HG03469 (cell line): Measurements from ENCODE around the gene EFCAB12.
"Not testable (repeated sequence)": the region's sequence is repeated elsewhere in the genome, so short reads cannot be mapped to it uniquely, and the experiment has no call there.

Source experiments
- ATAC-seq: cut with Tn5 transposase; IDR thresholded peaks from one replicate; pipeline ENCODE4 v1.9.1; 2021; ENCODE audit warnings: mild to moderate bottlenecking, moderate library complexity, moderate number of reproducible peaks; ENCODE audit not compliant: unreplicated experiment

EFCAB12 gene

DNA sequence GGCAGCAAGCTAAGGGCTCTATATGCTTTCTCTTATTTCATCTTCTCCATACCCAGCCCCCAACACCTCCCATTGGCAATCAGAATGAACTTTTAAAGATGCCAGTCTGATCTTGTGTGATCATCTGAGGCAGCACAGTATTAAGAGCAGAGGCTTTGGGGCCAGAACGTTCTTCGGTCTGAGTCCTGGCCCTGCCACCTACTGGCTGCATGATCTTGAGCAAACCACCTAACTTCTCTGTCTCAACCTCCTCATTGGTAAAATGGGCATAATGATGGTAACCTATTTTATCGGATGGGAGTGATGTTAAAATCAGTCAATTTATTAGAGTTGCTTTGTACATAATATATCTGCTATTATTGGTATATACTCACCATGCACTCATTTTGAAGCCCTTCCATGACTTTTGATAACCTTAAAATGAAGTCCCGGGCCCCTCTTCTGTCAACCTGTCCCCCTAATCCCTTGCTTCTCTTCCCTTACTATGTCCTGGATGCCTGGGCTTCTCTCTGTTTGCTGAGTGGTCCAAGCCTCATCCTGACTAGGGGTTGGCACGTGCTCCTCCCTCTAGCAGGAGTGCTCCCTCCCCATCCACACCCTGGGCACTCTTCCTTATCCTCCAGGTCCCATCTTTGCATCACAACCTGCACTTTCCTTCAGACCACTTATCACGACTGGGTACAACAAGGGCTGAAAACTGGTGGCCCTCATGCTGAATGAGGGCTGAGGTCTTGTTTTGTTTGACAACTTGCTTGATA, 6.3 kb downstream of the EFCAB12 start:
- ATAC-seq, result no peak

DNA sequence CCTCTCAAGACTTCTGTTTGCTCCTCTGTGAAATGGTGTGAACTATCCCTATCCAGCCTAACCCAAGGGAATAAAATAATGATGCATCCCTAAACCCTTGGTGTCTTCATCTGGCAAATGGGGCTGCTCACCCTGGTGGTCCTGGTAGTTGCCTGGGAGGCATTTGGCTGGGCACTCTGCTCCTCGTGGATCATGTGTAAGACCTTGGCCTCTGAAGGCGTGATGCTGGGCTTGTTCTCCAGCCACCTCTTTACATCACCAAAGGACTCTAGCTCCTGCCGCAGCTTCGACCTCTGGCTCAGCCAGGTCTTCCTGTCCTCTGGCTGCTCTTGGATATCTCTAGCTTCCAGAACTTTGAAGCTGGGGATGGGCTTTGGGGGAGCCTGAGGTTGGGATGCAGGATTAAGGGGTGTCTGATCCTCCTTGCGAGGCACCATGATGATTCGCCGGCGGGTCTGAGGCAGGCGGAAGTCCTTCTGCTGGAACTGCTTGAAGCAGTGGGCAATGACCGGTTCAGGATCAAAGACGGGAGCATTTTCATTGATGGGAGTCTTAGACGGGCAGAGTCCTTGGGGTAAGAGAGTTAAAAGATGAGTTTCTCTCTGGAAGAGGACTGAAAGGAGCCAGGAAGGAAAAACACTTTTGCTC, 7.1 kb downstream of the EFCAB12 start:
- ATAC-seq, result no peak

DNA sequence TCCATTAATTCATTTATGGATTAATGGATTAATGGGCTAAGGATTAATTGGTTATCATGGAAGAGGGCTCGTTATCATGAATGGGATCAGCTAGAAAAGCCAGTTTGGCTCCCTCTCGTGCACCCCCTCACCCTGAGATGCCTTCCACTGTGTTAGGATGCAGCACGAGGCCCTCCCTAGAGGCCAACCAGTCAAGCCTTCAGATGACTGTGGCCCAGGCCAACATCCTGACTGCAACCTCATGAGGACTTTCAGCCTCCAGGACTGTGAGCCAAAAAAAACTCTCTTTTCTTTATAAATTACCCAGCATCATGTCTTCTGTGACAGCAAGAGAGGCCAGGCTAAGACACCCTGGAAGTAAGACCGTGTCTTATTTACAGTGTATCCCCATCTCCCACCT, 9.0 kb downstream of the EFCAB12 start:
- no peak for ATAC-seq

DNA sequence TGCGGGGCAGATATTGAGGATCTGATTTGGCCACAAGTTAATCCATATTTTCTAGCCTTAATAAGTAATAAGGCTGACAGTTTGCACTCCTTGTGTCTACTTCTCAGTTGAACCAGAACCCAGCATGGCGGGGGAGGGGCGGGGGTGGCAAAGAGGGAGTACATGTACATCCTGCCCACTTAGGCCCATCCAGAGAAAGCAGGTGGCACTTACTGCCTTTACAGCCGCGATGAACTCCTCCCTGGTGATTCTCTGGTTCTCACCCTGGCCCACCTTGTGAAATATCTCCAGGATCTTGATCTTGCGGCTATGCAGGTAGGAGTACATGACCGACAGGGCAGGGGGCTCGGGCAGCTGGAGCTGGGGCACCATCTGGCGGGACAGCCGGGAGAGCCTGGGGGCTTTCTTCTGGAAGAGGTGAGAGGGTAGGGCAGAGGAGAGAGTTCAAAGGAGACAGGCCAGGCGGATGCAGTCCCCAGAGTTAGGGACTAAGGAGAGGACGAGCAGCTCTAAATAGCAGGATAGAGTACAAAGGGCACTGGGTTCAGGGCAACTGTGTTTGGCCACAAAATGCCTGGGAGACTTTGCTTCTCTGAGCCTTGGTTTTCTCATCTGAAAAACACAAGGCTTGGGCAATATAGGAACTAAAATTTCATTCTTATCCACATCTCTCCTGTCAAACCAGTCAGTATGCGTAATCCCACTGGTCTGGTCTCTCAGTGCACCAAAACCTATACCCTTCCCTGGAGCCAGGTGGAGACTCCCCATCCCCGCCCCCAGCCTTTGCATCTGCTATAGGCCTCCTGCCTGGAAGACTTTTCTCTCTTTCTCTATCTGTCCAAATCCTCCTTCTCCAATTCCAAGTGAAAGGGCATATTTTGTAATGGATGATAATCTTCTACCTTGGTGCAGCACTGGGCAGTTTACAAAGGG, 10.1 kb downstream of the EFCAB12 start:
- ATAC-seq, result no peak

DNA sequence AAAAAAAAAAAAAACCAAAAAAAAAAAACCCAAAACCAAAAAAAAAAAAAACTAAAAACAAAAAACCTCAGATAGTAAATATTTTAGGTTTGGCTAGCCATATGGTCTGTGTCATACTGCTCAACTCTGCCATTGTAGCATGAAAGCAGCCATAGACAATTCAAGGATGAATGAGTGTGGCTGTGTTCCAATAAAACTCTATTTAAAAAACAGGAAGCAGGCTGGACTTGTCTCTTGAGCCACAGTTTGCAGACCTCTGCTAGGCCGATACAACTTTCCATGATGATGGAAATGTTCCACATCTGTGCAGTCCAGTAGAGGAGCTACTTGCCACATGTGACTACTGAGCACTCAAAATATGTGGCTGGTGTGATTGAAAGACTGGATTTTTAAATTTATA, 11.1 kb downstream of the EFCAB12 start:
- ATAC-seq, result no peak

DNA sequence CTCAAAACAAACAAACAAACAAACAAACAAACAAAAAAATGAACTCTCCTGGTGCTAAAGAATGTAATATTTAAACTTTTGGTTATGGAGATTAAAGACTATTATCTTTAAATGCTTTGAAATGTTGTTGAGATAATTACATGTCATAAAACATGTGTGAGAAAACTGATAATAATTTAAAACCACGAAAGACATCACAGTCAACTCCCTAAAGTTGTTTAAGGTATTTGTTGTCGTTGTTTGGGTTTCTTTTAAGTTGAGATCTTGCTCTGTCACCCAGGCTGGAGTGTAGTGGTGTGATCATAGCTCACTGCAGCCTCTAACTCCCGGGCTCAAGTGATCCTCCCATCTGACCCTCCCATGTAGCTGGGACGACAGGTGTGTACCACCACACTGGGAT, 12.0 kb downstream of the EFCAB12 start:
- ATAC-seq, result no peak

DNA sequence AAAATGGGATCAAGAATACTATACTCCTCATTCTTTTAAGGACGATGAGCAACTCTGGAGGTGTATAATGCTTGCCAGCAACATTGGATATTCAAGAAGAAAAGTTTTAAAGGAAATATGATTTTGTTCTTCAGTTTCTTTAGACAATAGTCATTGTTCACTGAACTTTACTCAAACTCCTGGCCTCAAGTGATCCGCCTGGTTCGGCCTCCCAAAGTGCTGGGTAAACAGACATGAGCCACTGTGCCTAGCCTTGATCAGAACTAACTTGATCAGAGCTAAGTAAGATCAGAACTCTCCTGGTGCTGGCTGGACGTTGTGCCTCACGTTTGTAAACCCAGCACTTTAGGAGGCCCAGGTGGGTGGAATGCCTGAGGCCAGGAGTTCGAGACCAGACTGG, 12.6 kb downstream of the EFCAB12 start:
- no peak for ATAC-seq

DNA sequence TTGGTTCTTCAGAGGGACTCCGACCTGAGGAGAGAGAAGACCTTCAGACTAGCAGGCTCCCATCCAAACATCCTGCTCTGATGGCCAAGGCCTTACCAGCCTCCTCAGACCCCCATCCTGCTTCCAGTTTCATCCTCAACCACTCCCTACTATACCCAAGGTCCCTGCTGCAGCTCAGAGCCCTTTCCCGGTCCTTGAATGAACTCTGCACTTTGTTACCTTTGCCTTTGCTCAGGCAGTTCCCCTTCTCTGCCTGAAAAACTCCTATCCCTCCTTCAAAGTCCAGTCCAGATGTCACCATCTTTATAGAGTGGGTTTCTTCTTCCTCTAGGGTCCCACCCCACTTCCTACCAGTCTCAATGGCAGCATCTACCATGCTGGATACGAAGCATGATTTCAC, 13.1 kb downstream of the EFCAB12 start:
- no peak for ATAC-seq

DNA sequence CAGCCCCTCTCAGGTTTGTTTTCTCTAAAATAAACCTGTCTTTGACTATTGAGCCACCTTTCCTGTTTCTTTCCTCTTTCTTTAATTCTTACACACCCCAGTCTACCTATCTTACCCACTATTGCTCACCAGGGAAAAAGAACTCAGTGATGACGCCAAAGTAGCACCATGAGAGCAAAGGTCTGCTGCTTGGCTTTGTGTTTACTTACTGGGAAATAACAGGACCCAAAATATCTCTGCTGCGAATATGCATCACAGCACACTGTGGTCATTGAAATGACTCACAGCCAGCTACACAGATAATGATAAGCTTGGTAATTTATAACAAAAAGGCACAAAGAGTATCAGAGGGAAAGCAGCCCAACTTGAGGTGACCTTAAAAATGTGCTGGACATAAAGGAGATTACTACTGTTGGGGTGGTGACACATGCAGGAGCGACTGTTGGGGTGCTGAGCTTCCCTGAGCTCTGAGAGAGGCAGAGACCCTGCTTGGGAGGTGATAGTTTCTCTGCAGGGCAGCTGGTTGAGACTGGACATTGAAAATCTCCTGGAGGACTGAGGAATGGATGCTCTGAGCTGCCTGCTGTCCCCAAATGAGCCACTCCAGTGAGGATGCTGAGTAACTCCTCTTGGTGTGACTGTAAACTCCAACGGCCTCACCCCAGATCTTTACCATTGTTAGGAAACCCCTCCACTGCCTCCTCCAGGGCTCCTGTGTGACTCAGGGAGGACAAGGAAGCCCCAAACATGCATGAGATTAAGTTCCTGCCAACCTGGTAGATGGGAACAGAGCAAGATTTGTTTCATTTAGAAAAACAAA, 14.5 kb downstream of the EFCAB12 start:
- ATAC-seq, result peak; percentile 84

DNA sequence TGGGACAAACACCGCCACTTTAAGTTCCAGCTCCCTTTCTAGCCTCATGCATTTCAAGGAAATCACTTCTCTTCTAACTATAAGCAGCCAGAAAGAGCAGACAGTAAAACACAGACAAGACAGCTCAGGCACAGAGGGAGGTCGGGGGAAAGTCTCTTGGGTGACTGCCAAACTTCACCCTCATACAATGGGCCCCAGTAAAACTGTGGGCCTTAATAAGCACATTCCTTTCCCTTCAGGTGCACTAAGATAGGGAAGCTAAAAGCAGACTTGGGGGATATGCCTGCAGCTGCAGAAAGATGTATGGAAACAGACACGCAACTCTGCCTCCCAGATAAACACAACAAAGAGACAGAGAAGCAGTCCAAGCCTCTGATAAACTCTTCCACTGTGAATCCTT, 15.2 kb downstream of the EFCAB12 start:
- not testable (repeated sequence) for ATAC-seq

DNA sequence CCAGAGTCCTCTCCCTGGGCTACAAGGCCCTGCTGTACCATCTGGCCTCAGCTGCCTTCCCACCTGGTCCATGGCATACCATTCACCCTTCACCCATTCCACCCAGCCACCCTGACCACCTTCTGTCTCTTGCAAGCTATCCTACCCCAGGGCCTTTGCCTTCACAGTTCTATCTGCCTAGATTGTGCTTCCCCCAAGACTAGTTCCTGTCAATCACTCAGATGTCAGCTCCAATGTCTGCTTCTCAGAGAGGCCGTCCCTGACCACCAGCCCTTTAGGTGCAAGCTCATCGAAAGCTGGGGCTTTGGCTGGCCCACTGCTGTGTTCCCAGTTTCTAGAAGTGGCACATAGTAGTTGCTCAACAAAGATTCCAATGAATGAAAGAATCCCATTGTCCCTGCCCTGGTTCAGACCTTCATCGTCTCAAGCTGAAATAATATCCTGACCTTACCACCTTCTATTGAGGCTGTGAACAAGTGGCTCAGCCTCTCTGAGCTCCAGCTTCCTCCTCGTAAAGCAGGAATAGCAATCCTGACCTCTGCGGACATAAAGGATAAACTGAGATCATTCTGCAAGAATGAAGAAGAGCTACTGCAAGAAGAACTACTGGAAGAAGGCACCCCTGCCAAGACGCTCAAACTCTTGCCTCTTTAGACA, 15.8 kb downstream of the EFCAB12 start:
- ATAC-seq, result no peak

DNA sequence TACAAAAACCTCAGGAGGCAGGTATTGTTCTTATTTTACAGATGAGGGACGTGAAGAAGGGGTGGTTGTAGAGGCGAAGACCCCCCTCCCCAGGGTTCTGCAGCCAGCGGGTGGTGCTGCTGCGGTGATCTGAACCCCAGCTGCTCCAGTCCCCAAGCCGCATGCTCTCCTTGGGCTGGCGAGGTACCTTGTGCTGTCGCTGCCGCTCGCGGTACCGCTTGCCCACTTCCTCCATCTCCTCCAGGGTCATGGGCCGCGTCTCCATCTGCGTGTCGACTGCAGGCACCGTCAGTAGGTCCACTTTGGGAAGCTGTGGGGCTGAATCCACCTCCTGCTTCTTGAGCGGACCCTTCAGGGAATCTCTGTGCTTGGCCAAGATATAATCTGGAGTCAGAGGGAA, 17.5 kb downstream of the EFCAB12 start:
- ATAC-seq, result no peak

DNA sequence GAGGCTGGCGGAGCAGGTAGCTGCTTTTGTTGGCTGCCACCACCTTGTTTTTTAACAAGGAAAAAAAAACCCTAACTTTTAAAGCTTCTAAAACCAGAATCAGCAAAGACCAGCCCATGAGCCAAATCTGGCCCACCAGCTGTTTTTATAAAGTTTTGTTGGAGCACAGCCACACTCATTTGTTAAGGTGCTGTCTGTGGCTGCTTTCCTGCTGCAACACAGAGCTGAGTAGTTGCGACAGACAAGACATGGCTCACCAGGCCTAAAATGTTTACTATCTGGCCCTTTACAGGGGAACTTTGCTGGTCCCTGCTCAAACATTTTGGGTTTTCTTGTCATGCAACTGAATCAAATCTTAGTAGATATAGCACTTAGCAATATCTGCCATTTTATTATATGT, 18.9 kb downstream of the EFCAB12 start:
- ATAC-seq, result no peak

DNA sequence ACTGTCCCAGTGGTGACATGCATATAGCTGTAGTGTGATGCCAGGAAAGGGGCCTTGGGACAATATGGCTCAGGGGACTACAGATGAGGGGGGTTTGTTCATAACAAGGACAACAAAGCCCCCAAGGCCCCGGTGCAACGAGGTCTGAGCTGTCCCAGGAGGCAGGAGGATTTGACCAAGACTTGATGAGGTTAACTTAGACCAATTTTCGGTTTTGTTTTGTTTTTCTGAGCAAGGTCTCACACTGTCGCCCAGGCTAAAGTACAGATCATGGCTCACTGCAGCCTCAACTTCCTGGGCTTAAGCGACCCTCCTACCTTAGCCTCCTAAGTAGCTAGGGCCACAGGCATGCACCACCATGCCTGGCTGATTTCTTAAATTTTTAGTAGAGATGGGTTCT, 23.8 kb downstream of the EFCAB12 start:
- no peak for ATAC-seq

DNA sequence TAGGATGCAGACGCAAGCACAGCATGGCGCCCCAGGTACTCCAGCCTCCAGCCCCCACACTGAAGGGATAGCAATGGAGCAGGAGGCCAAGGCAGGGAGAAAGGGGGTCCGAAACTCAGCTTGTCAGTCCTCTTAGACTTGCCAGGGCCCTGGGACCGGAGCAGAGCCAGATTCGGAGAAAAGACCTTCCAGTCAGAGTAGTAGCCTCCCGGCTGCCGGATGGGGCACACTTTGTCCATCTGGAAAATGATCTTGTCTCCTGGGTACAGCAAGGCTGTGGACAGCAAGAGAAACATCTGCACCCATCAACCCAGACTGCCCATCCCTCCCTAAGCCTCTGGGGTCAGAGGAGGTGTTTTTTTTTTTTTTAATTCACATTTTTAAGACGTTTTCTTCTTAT, 24.3 kb downstream of the EFCAB12 start:
- ATAC-seq, result no peak

DNA sequence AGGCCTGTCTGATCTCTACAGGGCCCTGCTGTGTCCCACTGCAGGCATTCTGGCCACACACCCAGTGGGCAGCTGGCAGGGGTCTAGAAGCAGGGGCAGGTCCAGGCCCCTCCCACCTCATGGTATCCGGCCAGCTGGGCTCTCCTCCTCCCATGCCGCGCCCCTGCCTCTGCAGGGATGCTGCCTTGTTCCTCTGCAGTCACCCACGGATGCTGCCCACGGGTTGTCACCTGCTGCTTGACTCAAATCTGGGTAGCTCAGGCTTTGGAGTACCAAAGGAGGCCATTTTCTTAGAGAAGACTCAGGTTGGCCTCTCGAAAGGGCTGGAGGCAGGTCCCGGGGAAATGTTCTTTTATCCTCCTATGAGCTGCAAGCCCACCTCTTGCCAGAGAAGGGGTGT, 25.0 kb downstream of the EFCAB12 start:
- no peak for ATAC-seq

DNA sequence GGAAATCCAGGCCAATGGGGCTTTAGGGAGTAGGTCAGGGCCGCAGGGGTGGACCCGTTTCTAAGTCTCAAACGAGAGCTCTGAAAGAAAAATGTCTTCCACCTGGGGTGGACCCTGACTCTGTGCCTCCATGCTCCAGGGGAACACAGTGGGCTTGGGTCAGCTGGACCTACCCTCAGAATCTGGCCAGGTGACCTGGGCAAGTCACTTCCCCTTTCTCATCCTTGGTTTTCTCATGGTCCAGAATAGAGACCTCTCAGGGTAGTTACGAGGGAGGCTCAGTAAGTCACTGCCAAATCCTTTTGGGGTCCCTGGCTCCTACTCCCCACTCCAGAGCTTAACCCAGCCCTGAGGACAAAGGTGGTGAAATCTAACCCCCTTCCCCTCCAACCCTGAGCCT, 25.8 kb downstream of the EFCAB12 start:
- ATAC-seq, result no peak

DNA sequence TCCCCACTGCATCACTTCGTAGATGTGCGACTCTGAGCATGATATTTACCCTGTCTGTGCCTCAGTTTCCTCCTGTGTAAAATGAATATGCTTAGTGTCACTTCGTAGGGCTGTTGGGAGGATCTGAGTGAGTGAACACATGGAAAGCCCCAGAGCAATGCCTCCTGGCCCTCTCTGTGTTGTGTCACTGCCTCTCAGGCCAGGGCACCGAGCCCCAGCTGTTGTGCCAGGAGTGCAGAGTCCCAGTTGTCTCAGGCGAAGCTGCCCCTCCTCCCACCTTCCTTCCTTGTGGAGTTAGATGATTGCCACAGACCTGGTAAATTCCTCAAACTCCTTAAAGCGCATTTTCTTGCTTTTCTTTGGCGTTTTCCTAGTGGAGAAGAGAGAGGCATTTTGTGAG, 26.2 kb downstream of the EFCAB12 start:
- ATAC-seq, result no peak

DNA sequence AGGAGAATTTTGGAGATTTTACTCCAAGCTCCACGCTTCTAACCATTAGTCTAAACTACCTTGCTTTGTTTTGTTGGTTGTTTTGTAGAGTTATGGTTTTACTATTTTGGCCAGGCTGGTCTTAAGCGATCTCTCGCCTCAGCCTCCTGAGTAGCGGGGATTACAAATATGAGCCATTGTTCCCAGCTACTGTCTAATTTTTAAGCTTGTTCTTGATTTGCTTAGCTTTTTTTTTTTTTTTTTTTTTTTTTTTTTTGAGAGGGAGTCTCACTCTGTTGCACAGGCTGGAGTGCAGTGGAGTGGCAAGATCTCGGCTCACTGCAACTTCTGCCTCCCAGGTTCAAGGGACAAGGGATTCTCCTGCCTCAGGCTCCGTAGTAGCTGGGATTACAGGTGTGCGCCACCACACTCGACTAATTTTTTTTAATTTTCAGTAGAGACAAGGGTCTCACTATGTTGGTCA, 28.5 kb downstream of the EFCAB12 start:
- ATAC-seq, result no peak
